Measurements from ENCODE around the gene SH3GL1. TPM values are rescaled to one million over a fixed set of nuclear protein-coding genes. Genes with fewer than 3 reads are reported as not detected.

Gene SH3GL1
- polyA plus RNA-seq, 1 donor (not counting 4 experiments of a cell fraction or from before 2014, with no cell fraction given): 47.4 TPM

DNA sequence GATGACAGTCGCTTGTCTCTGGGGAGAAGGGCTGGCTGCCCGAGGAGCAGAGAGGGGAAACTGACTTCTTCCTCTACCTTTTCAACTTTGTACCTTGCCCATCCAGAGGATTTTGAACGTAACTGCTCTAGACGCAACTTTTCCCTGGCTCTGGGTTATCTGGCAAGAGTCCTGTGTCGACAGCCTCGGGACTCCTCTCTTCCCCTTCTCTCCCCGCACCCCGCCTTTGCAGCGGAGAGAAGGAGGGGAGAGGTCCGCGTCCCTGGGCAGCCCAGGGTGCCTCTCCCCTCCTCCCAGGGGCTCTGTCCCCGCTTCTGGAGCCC, 574 bp downstream of the SH3GL1 start:
- Histone ChIP-seq H3K4me3 (ENCODE audit: control insufficient read depth in 2 of 3, extremely low read depth in 1 of 3, insufficient read depth in 2 of 3, low read depth in 1 of 3, low read length in 3 of 3) (peak overlapping the region; percentile 68 to 100 (median 98)), H2AFZ (ENCODE audit: control insufficient read depth, low read length) (peak overlapping the region; percentile 16), H3K9me1 (ENCODE audit: control insufficient read depth, extremely low read depth, insufficient read depth, low read length) (no peaks in the 10 kb centered on the region), H4K20me1 (ENCODE audit: control insufficient read depth, extremely low read depth, insufficient read depth, low read length) (no peaks in the 10 kb centered on the region), H3K9ac (ENCODE audit: control insufficient read depth, extremely low read depth, insufficient read depth, low read length) (peak overlapping the region; percentile 89), H3K36me3 (ENCODE audit: control insufficient read depth in 2 of 2, extremely low read depth in 1 of 2, insufficient read depth in 2 of 2, low read length in 2 of 2) (peaks cover 5 to 24% of the 10 kb centered on the region in 2 experiments), H3K27me3 (ENCODE audit: control insufficient read depth, extremely low read depth, insufficient read depth, low read length) (no peaks in the 10 kb centered on the region), H3K4me2 (ENCODE audit: control insufficient read depth, extremely low read depth, insufficient read depth, low read depth, low read length) (peak overlapping the region; percentile 92), H3K27ac (ENCODE audit: control insufficient read depth, insufficient read depth, low read length) (peak overlapping the region; percentile 91), H3K4me1 (ENCODE audit: control insufficient read depth, extremely low read depth, insufficient read depth, low read length) (peaks cover 15% of the 10 kb centered on the region), H3K9me3 (ENCODE audit: control insufficient read depth, low read depth, low read length) (no peaks in the 10 kb centered on the region), H3K79me2 (ENCODE audit: control insufficient read depth, insufficient read depth, low read length) (peaks cover 75% of the 10 kb centered on the region)
- no peak for TF ChIP-seq EZH2 (IDR thresholded peaks at IDR 0.05; ENCODE audit: low read length)
- TF ChIP-seq, protein P1, sequence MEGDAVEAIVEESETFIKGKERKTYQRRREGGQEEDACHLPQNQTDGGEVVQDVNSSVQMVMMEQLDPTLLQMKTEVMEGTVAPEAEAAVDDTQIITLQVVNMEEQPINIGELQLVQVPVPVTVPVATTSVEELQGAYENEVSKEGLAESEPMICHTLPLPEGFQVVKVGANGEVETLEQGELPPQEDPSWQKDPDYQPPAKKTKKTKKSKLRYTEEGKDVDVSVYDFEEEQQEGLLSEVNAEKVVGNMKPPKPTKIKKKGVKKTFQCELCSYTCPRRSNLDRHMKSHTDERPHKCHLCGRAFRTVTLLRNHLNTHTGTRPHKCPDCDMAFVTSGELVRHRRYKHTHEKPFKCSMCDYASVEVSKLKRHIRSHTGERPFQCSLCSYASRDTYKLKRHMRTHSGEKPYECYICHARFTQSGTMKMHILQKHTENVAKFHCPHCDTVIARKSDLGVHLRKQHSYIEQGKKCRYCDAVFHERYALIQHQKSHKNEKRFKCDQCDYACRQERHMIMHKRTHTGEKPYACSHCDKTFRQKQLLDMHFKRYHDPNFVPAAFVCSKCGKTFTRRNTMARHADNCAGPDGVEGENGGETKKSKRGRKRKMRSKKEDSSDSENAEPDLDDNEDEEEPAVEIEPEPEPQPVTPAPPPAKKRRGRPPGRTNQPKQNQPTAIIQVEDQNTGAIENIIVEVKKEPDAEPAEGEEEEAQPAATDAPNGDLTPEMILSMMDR (optimal IDR thresholded peaks at IDR 0.05 in 1 of 3, IDR thresholded peaks at IDR 0.05 in 1 of 3, conservative IDR thresholded peaks at IDR 0.05 in 1 of 3; ENCODE audit: extremely low read depth in 1 of 3, insufficient read depth in 2 of 3, low read length in 3 of 3): no peak
- dilution Hi-C loops (cut with MboI; ENCODE audit: extremely low pct_ligation_motif_present, low sequenced_read_pairs): no loop called here
- DNase-seq (ENCODE audit: low read depth, low spot score) (no peak), FAIRE-seq (no peak)

DNA sequence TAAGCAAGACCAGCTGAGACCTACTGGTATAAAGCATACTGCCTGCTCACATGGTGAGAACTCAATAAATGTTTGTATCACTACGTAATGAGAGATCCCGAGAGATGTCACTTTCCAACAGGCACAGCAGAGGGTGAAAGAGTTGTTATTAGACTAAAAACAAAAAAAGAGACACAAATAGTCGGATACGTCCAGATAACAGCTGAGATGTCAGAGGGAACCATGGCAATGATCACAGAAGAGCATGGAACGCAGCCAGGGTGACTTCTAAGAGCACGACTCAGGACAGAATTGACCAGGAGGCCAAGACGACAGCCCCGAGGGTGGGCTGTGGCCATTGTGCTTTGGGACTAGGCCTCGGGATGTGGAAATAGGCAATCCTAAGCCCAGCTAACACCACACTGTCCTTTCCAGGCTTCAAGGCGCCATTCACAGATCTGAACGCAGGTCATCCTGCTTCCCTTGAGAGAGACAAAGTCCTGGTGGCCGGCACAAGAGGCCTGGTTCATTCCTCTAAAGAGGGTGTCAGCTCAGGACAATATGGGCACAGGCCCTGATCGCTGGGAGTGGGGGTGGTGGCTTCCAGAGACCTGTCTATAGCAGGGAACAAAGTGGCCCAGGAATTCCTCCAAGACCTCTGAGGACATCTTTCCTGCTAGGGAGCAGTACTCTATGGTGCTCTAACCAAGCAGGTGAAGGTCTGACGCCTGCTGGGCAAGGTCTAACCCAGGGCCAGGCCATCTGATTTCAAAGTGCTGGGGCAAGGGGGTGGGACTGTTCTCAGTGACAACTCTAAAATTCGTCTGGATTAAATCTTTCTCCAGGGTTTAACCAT, 3.2 kb downstream of the SH3GL1 start:
- H2AFZ ChIP-seq (ENCODE audit: control insufficient read depth, low read length): no peak overlapping the region
- no peaks in the 10 kb centered on the region for H3K9me1 ChIP-seq (ENCODE audit: control insufficient read depth, extremely low read depth, insufficient read depth, low read length)
- H4K20me1 ChIP-seq (ENCODE audit: control insufficient read depth, extremely low read depth, insufficient read depth, low read length): no peaks in the 10 kb centered on the region
- DNase-seq (ENCODE audit: low read depth, low spot score) (no peak), FAIRE-seq (no peak)
- no peaks in the 10 kb centered on the region for H3K27me3 ChIP-seq (ENCODE audit: control insufficient read depth, extremely low read depth, insufficient read depth, low read length)
- H3K9ac ChIP-seq (ENCODE audit: control insufficient read depth, extremely low read depth, insufficient read depth, low read length): no peak overlapping the region
- H3K9me3 ChIP-seq (ENCODE audit: control insufficient read depth, low read depth, low read length): no peaks in the 10 kb centered on the region
- peaks cover 78% of the 10 kb centered on the region for H3K79me2 ChIP-seq (ENCODE audit: control insufficient read depth, insufficient read depth, low read length)
- dilution Hi-C loops (cut with MboI; ENCODE audit: extremely low pct_ligation_motif_present, low sequenced_read_pairs): no loop called here
- H3K4me1 ChIP-seq (ENCODE audit: control insufficient read depth, extremely low read depth, insufficient read depth, low read length): peaks cover 13% of the 10 kb centered on the region
- no peak overlapping the region for H3K27ac ChIP-seq (ENCODE audit: control insufficient read depth, insufficient read depth, low read length)
- H3K4me2 ChIP-seq (ENCODE audit: control insufficient read depth, extremely low read depth, insufficient read depth, low read depth, low read length): no peak overlapping the region
- TF ChIP-seq, protein P1 (optimal IDR thresholded peaks at IDR 0.05 in 1 of 3, IDR thresholded peaks at IDR 0.05 in 1 of 3, conservative IDR thresholded peaks at IDR 0.05 in 1 of 3; ENCODE audit: extremely low read depth in 1 of 3, insufficient read depth in 2 of 3, low read length in 3 of 3): no peak
- no peak for TF ChIP-seq EZH2 (IDR thresholded peaks at IDR 0.05; ENCODE audit: low read length)
- H3K4me3 ChIP-seq (ENCODE audit: control insufficient read depth in 2 of 3, extremely low read depth in 1 of 3, insufficient read depth in 2 of 3, low read depth in 1 of 3, low read length in 3 of 3): no peak overlapping the region
- H3K36me3 ChIP-seq (ENCODE audit: control insufficient read depth in 2 of 2, extremely low read depth in 1 of 2, insufficient read depth in 2 of 2, low read length in 2 of 2): peaks cover 6 to 30% of the 10 kb centered on the region in 2 experiments

Measured in keratinocyte (primary cell).